HL-60 (cell line): ENCODE results near the gene BGN.

Experiments
- POLR2AphosphoS5 ChIP-seq: IDR thresholded peaks from 2 replicates; pipeline ENCODE4 v1.6.1; 2012; ENCODE audit warnings: low read depth
- SPI1 ChIP-seq: IDR thresholded peaks from 2 replicates; pipeline ENCODE4 v1.6.1; 2012; ENCODE audit warnings: low read depth, mild to moderate bottlenecking, borderline replicate concordance
- TF ChIP-seq, protein P1 (sequence below): IDR thresholded peaks from one replicate; pipeline ENCODE4 v1.5.1; 2011; ENCODE audit warnings: low read length, control low read depth, inconsistent platforms; ENCODE audit not compliant: insufficient read depth
- TF ChIP-seq, protein P2 (sequence below): IDR thresholded peaks from 2 replicates; pipeline ENCODE4 v1.6.1; 2012; ENCODE audit warnings: low read depth; ENCODE audit not compliant: insufficient replicate concordance

DNA sequence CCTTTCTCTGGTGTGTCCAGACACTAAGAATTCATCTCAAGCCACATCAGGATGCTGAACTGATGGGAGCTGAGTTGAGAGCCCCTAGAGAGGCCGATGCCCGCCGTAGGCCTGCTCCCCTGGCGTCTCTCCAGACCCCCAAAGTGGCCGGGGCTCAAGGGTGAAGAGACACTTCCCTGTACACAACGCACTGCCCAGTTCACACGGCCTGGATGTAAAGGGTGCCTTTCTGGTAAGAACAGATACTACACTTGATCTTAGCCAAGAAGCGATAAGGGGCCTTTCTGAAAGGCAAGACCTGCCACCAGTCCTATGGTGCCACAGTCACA is 43.9 kb upstream of the BGN start:
- TF ChIP-seq, protein P1, sequence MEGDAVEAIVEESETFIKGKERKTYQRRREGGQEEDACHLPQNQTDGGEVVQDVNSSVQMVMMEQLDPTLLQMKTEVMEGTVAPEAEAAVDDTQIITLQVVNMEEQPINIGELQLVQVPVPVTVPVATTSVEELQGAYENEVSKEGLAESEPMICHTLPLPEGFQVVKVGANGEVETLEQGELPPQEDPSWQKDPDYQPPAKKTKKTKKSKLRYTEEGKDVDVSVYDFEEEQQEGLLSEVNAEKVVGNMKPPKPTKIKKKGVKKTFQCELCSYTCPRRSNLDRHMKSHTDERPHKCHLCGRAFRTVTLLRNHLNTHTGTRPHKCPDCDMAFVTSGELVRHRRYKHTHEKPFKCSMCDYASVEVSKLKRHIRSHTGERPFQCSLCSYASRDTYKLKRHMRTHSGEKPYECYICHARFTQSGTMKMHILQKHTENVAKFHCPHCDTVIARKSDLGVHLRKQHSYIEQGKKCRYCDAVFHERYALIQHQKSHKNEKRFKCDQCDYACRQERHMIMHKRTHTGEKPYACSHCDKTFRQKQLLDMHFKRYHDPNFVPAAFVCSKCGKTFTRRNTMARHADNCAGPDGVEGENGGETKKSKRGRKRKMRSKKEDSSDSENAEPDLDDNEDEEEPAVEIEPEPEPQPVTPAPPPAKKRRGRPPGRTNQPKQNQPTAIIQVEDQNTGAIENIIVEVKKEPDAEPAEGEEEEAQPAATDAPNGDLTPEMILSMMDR: no peak
- TF ChIP-seq POLR2AphosphoS5: no peak
- TF ChIP-seq, protein P2, sequence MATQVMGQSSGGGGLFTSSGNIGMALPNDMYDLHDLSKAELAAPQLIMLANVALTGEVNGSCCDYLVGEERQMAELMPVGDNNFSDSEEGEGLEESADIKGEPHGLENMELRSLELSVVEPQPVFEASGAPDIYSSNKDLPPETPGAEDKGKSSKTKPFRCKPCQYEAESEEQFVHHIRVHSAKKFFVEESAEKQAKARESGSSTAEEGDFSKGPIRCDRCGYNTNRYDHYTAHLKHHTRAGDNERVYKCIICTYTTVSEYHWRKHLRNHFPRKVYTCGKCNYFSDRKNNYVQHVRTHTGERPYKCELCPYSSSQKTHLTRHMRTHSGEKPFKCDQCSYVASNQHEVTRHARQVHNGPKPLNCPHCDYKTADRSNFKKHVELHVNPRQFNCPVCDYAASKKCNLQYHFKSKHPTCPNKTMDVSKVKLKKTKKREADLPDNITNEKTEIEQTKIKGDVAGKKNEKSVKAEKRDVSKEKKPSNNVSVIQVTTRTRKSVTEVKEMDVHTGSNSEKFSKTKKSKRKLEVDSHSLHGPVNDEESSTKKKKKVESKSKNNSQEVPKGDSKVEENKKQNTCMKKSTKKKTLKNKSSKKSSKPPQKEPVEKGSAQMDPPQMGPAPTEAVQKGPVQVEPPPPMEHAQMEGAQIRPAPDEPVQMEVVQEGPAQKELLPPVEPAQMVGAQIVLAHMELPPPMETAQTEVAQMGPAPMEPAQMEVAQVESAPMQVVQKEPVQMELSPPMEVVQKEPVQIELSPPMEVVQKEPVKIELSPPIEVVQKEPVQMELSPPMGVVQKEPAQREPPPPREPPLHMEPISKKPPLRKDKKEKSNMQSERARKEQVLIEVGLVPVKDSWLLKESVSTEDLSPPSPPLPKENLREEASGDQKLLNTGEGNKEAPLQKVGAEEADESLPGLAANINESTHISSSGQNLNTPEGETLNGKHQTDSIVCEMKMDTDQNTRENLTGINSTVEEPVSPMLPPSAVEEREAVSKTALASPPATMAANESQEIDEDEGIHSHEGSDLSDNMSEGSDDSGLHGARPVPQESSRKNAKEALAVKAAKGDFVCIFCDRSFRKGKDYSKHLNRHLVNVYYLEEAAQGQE: no peak
- no peak for TF ChIP-seq SPI1
